ENCODE results near the gene UBE2S. TPM values are rescaled to one million over a fixed set of nuclear protein-coding genes. Genes with fewer than 3 reads are reported as not detected.
"Not testable (repeated sequence)": the region's sequence is repeated elsewhere in the genome, so short reads cannot be mapped to it uniquely, and the experiment has no call there.

Gene UBE2S
- 10 to 100 TPM in 2 of 4 donors, 1 to 10 TPM in 2; 7.4 to 25.6 (median 13.0) TPM for total RNA-seq

DNA sequence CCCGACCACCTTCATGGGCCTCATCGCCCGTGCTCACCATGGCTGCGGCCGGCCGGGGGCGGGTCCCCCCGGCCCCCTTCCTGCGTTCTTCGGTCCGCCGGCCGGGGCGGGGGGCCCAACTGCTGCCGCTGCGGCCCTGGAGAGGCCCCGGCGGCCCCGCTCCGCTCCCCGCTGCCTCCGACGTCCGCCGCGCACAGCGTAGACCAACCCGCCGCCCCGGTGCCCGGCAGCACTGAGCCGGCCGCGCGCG is at the start of gene UBE2S:
UBE2S (minus strand) TSS at position 239 of the 250 bp plus-strand sequence; CDS start at position 40, 199 bp downstream.
- ATAC-seq (ENCODE audit: low FRiP score); DNase-seq (ENCODE audit: low spot score): not testable (repeated sequence)

DNA sequence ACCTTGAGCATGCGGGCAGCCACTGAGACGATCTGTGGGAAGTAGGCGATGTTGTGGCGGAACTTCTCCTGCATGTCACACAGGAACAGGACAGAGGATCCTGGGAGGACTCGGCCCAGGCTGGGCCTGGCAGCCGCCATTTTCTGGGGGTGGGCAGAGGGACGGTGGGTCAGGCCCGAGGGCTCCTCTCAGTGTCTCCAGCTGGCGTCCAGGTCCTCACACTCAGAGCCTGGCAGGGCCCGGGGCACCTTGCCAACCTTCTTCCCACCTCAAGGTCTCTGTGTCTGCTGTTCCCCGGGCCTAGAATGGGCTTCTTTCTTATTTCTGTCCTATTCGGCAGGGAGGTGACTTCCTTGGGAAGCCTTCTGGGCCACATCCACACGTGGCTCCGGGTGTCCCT is 48.8 kb upstream of the UBE2S start:
- DNase-seq (ENCODE audit: low spot score) (no peak), ATAC-seq (ENCODE audit: low FRiP score) (no peak)
- TF ChIP-seq CTCF (IDR thresholded peaks at IDR 0.05): no peak

DNA sequence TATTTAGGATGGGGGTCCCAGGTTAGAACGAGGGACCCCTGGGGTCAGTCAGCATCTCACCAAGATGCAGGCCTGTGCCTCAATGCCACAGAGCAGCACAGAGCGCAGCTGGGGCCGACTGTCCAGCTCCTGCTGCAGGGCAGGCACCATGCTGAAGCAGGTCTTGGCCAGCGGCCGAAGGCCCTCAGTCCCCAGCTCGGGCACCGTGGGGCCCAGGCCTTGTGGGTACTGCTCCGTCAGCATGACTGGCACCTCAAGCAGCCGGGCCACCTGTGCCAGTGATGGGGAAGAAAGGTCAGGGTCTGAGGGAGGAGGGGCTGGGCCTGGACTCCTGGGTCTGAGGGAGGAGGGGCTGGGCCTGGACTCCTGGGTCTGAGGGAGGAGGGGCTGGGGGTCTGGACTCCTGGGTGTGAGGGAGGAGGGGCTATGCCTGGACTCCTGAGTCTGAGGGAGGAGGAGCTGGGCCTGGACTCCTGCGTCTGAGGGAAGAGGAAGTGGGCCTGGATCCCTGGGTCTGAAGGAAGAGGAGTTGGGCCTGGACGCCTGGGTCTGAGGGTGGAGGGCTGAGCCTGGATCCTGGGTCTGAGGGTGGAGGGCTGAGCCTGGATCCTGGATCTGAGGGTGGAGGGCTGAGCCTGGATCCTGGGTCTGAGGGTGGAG is 48.1 kb upstream of the UBE2S start:
- TF ChIP-seq CTCF (IDR thresholded peaks at IDR 0.05): no peak
- DNase-seq (ENCODE audit: low spot score) (no peak), ATAC-seq (ENCODE audit: low FRiP score) (no peak)

GRCh38 chr19:55454787-55455243 is 47.2 kb upstream of the UBE2S start:
- ATAC-seq (ENCODE audit: low FRiP score) (no peak), DNase-seq (ENCODE audit: low spot score) (no peak)
- TF ChIP-seq CTCF (IDR thresholded peaks at IDR 0.05): no peak

DNA sequence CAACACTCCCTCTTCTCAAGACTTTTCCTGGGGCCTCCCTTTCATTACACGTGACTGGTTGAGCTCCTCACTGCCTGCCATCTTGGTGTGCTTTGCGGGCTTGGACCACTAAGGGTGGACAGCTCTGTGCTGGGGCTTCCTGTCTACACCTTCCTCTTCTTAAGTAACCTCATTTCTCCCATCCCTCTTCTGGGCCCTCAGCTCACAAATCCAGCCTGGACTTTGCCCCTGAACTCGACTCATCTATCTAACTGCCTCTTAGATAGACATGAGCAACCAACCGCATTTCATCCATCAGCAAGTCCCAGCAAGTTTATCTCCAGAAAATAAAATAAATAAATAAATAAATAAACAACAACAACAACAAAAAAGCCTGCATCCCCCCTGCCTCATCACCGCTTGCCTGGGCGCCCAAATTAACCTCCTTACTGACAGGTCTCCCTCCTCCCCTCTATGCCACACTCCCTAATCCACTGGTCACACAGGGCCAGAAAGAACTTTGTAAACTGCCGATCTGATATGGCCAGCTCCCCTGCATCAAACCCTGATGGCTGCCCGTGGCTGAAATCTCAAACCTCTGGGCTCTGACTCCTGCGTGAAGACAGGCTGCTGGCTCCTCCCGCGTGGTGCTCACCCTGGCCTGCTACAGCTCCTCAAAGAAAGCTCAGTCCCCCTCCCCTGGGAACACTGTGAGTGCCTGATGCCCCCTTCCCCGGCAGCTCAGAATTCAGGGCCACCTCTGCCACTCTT is 46.1 kb upstream of the UBE2S start:
- no peak for TF ChIP-seq CTCF (IDR thresholded peaks at IDR 0.05)
- DNase-seq (ENCODE audit: low spot score) (no peak), ATAC-seq (ENCODE audit: low FRiP score) (no peak)

GRCh38 chr19:55452749-55453346 is 45.3 kb upstream of the UBE2S start:
- no peak for DNase-seq (ENCODE audit: low spot score)
- ATAC-seq (ENCODE audit: low FRiP score): peak; percentile 64

More at GRCh38 chr19:55452749-55453346, 45.3 kb upstream of the UBE2S start:
- no peak for TF ChIP-seq CTCF (IDR thresholded peaks at IDR 0.05)
